Calu3 (cell line): ENCODE results near the gene IRF2BPL. TPM values are rescaled to one million over a fixed set of nuclear protein-coding genes. Genes with fewer than 3 reads are reported as not detected.

Source experiments
- BruUV-seq: library from RNA; stranded (reverse); fragments of 400-500 nt; replicated peaks from 2 replicates; lab custom pipeline; 2021; lab: Mats Ljungman, UMichigan
- CTCF ChIA-PET: fragments of 300-600 bp; sonication (Branson Sonifier 250); formaldehyde crosslinking; loops from one replicate; lab custom pipeline; 2022; ENCODE audit warnings: antibody characterized with exemption; lab: Charles Lee
- DNase-seq: peaks from one replicate; pipeline ENCODE4 v3.0.0; 2022
- H3K27ac Mint-ChIP-seq: one replicate; pipeline ENCODE4 v1.8.0; 2022; ENCODE audit warnings: mixed read lengths; ENCODE audit not compliant: unreplicated experiment
- H3K27me3 Mint-ChIP-seq: one replicate; pipeline ENCODE4 v1.8.0; 2022; ENCODE audit warnings: mixed read lengths; ENCODE audit not compliant: unreplicated experiment
- H3K36me3 Mint-ChIP-seq: one replicate; pipeline ENCODE4 v1.8.0; 2022; ENCODE audit warnings: mild to moderate bottlenecking, moderate library complexity, mixed read lengths; ENCODE audit not compliant: insufficient read depth, unreplicated experiment
- H3K4me1 Mint-ChIP-seq: one replicate; pipeline ENCODE4 v1.8.0; 2022; ENCODE audit warnings: mild to moderate bottlenecking, low read depth, mixed read lengths; ENCODE audit not compliant: unreplicated experiment
- H3K4me3 Mint-ChIP-seq: one replicate; pipeline ENCODE4 v1.8.0; 2022; ENCODE audit warnings: mild to moderate bottlenecking, low read depth, moderate library complexity, mixed read lengths; ENCODE audit not compliant: unreplicated experiment
- H3K9me3 Mint-ChIP-seq: one replicate; pipeline ENCODE4 v1.8.0; 2022; ENCODE audit warnings: low read depth, mixed read lengths; ENCODE audit not compliant: unreplicated experiment
- CTCF ChIP-seq: fragments of 200-600 bp; IDR thresholded peaks from one replicate; pipeline ENCODE4 v1.8.0; 2022; ENCODE audit warnings: antibody characterized with exemption; ENCODE audit not compliant: unreplicated experiment
- intact Hi-C: fragments of 100-400 bp; cut with micrococcal nuclease; formaldehyde crosslinking; loops from one replicate; pipeline ENCODE4 v1.10.0; 2022; ENCODE audit not compliant: unreplicated experiment
- total RNA-seq: library from RNA; stranded (reverse); gene quantifications from 2 replicates; pipeline ENCODE4 v1.2.3, GENCODE V29; 2022

The IRF2BPL gene
- total RNA-seq, 1 experiment from 2014 or later: 30.1 TPM

- intact Hi-C loops: no loop called here
- CTCF ChIA-PET: interaction anchor here (0.7 to 5.9 kb wide), 2 partner anchors 8 to 190 kb away, joined by 5 to 63 read pairs; no protein-coding TSS in a partner anchor
Measured at GRCh38 chr14:77066578-77067172, 38.2 kb upstream of the IRF2BPL start.

GRCh38 chr14:77065851-77066577 is 37.5 kb upstream of the IRF2BPL start:
- DNase-seq: no peak
- Mint-ChIP-seq H3K27ac (no peak overlapping the region), H3K27me3 (no peaks in the 10 kb centered on the region), H3K36me3 (peaks cover 4% of the 10 kb centered on the region), H3K4me3 (no peak overlapping the region), H3K4me1 (peaks cover 16% of the 10 kb centered on the region), H3K9me3 (no peaks in the 10 kb centered on the region)
- CTCF ChIA-PET: no interaction called here
- no TSS peak for BruUV-seq
- TF ChIP-seq CTCF: no peak
- intact Hi-C loops: no loop called here

More at GRCh38 chr14:77066578-77067172, 38.2 kb upstream of the IRF2BPL start:
- no peak for TF ChIP-seq CTCF
- H3K27me3 Mint-ChIP-seq: no peaks in the 10 kb centered on the region
- peaks cover 4% of the 10 kb centered on the region for H3K36me3 Mint-ChIP-seq
- no peak overlapping the region for H3K27ac Mint-ChIP-seq
- H3K9me3 Mint-ChIP-seq: no peaks in the 10 kb centered on the region
- peaks cover 19% of the 10 kb centered on the region for H3K4me1 Mint-ChIP-seq
- no TSS peak for BruUV-seq
- DNase-seq: no peak
- no peak overlapping the region for H3K4me3 Mint-ChIP-seq

GRCh38 chr14:77064521-77065178 is 36.1 kb upstream of the IRF2BPL start:
- Mint-ChIP-seq H3K4me3 (no peak overlapping the region), H3K27me3 (no peaks in the 10 kb centered on the region), H3K27ac (no peak overlapping the region), H3K36me3 (no peaks in the 10 kb centered on the region), H3K4me1 (peaks cover 17% of the 10 kb centered on the region), H3K9me3 (no peaks in the 10 kb centered on the region)
- intact Hi-C loops: no loop called here
- TF ChIP-seq CTCF: no peak
- no peak for DNase-seq
- no TSS peak for BruUV-seq
- CTCF ChIA-PET: interaction anchor here (0.5 to 1.3 kb wide), 3 partner anchors 41 to 117 kb away, joined by 3 read pairs; no protein-coding TSS in a partner anchor

- peaks cover 24% of the 10 kb centered on the region for H3K4me1 Mint-ChIP-seq
- no peaks in the 10 kb centered on the region for H3K36me3 Mint-ChIP-seq
- no peak overlapping the region for H3K4me3 Mint-ChIP-seq
- intact Hi-C loops: no loop called here
- no peak for TF ChIP-seq CTCF
- H3K9me3 Mint-ChIP-seq: no peaks in the 10 kb centered on the region
- no peak overlapping the region for H3K27ac Mint-ChIP-seq
- CTCF ChIA-PET: interaction anchor here (0.5 to 1.3 kb wide), 5 partner anchors 35 to 145 kb away, joined by 3 read pairs; no protein-coding TSS in a partner anchor
- BruUV-seq: no TSS peak
- no peak for DNase-seq
- H3K27me3 Mint-ChIP-seq: no peaks in the 10 kb centered on the region
Measured at GRCh38 chr14:77063571-77064171, 35.2 kb upstream of the IRF2BPL start.
